ENCODE data around the gene AVPR2.

Gene AVPR2

DNA sequence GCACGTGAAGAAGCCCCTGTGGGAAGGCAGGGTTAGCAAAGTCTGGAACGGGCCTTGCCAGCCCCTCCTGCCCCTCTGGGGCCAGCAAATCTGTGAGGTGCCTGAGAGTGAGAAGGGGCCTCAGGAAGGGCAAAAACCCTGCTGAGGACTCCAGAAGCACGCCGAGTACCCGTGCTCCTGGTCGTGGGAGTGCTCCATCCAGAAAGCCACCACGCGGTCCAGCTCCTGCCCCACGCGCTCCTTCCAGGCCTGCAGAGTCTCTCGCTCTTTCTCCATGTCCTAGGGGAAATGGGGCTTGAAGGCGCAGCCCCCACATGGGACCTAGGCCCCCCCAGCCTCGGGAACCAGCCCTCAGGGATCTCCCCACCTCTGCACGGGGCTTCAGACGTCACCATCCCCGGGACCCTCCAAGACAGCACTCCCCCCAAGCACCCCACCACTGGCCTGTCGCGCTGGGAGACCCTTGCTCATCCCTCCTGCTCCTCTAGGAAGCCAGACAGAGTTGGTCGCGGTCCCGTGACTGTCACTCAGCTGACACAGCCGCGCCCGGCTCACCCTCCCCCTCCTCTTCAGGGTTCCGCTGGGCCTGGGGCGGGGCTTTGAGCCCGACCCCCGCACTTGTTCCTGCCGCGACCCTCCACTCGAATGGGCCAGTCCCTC lies 39.8 kb downstream of the AVPR2 start, which contains the start of gene RENBP:
RENBP (minus strand) TSS at position 504 of the 660 bp plus-strand sequence; CDS start at position 471, 33 bp downstream.
- no peak within 1 kb of the TSS for H3K4me3 ChIP-seq (ENCODE audit: low read depth, low read length)
- in situ Hi-C loops (cut with HindIII; ENCODE audit: low sequenced_read_pairs), result no loop called here
- no peak for DNase-seq (ENCODE audit: low read depth, low spot score)
- TF ChIP-seq, protein P1, sequence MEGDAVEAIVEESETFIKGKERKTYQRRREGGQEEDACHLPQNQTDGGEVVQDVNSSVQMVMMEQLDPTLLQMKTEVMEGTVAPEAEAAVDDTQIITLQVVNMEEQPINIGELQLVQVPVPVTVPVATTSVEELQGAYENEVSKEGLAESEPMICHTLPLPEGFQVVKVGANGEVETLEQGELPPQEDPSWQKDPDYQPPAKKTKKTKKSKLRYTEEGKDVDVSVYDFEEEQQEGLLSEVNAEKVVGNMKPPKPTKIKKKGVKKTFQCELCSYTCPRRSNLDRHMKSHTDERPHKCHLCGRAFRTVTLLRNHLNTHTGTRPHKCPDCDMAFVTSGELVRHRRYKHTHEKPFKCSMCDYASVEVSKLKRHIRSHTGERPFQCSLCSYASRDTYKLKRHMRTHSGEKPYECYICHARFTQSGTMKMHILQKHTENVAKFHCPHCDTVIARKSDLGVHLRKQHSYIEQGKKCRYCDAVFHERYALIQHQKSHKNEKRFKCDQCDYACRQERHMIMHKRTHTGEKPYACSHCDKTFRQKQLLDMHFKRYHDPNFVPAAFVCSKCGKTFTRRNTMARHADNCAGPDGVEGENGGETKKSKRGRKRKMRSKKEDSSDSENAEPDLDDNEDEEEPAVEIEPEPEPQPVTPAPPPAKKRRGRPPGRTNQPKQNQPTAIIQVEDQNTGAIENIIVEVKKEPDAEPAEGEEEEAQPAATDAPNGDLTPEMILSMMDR (IDR thresholded peaks at IDR 0.05; ENCODE audit: low read depth, low read length), result no peak

DNA sequence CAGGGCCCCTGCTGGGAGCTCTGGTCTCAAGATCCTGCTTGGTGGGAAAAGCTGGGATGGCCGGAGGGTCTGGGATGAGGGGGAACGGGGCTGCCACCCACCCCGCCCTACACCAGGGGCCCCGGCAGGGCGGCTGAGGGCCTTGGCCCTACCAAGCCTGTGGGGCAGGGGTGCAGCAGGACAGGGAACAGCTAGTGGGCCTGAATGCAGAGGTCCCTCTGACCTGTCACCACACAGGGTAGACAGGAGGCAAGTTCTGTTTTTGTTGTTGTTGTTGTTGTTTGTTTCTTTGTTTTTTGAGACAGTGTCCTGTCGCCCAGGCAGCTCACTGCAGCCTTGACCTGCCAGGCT lies 40.3 kb downstream of the AVPR2 start:
- in situ Hi-C loops (cut with HindIII; ENCODE audit: low sequenced_read_pairs), result no loop called here
- TF ChIP-seq, protein P1 (IDR thresholded peaks at IDR 0.05; ENCODE audit: low read depth, low read length), result no peak
- DNase-seq (ENCODE audit: low read depth, low spot score), result no peak
- no peak overlapping the region for H3K4me3 ChIP-seq (ENCODE audit: low read depth, low read length)

DNA sequence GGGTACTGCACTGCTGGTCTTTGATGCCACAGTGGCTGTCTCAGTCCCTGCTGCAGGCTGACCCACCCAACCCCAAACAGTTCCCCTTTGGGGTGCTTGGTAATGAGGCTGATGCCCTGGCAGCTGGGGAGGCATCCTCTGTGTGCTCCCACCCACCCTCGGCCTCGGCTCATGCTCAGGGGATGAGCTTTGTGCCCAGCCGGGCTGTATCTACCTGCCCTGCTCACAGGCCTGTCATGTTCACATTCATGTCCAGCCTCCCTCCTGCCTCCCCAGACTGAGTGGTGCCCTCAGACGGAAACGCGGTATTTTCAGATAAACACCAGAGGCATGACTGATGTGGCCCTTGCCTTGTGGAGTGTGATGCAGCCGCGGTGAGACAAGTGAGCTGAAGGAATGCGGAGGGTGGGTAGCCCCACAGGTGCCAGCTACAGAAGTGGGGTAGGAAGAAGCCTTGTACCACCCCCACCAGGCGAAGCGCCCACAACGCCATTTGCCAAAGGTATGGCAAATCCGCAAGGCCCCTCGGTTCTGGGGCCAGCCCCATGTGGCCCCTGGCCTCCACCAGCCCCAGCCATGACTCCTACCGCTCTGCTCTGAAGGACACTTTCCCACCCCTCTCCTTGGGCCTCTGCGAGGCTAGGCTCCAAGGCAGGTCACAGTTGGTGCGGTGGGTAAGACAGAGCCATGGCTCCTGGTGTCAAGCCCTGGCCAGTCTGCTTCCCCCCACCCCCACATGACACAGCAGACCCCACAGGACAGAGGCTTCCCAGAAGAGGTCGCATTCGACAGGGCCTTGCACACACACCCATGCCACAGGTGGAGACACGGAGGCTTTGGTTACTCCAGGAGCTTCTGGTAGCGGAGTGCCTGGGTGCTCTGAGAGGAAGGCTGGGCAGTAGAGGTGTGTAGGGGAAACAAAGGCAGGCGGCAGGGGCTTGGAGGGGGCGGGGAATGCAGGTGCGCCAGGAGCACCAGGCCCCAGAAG lies 41.8 kb downstream of the AVPR2 start:
- no peak for DNase-seq (ENCODE audit: low read depth, low spot score)
- TF ChIP-seq, protein P1 (IDR thresholded peaks at IDR 0.05; ENCODE audit: low read depth, low read length), result no peak
- no peak overlapping the region for H3K4me3 ChIP-seq (ENCODE audit: low read depth, low read length)
- in situ Hi-C loops (cut with HindIII; ENCODE audit: low sequenced_read_pairs), result no loop called here

DNA sequence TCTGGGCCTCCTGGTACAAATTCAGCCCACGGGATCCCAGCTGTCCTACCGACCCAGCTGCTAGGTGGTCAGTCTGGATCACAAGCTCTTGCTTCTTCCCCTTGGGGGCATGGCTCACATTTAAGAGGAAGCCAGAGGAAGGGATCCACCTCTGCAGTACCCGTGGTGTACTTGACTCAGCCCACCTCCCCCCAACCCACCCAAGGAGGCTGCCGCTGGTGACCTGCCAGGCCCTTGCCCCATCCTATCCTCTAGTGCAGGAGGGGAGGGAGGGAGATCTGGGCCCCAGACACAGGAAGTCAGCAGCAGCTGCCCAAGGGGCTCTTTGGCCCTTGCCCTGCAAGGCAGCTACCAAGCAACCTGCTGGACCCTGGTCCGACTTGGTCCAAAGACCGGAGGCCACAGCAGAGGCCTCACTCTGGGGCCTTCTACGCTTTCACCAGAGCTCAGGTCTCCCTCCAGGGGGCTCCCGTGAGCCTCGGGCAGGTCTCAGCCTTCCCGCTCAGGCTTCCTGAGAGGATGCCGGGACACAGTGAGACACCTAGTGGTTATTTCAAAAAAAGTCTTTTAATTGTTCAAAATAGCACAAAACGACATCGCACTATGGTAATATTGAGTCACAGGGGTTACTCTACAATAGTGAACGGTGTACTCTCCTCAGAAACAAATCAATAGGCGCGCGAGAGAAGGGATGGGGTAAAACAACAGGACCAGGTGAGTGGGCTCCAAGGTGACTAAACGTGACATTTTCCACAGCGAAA lies 42.7 kb downstream of the AVPR2 start:
- peak; percentile 79 for DNase-seq (ENCODE audit: low read depth, low spot score)
- TF ChIP-seq, protein P1 (IDR thresholded peaks at IDR 0.05; ENCODE audit: low read depth, low read length), result peak; percentile 91
- no peak overlapping the region for H3K4me3 ChIP-seq (ENCODE audit: low read depth, low read length)
- in situ Hi-C loops (cut with HindIII; ENCODE audit: low sequenced_read_pairs), result no loop called here

DNA sequence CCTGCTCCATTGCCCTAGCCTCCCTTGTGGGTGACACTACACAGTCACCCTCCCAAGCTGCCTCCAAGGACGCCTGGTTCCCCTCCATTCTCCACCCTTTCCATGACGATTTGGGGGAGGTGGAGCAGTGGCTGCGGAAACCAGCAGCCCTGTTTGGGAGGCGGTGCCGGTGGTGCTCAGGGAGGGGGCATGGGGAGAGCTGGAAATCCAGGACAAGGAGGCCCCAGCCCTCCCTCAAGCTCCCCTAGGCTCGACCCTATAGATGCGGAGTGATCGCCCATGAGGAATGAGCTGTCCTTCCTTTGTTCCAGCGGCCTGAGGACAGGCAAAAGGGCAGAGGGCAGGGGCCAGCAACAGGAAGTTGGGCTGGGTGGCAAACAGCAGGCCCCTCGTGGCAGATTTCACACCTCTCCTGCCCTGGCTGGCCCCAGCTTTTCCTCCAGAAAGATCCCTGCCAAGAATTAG lies 43.6 kb downstream of the AVPR2 start:
- TF ChIP-seq, protein P1 (IDR thresholded peaks at IDR 0.05; ENCODE audit: low read depth, low read length), result no peak
- DNase-seq (ENCODE audit: low read depth, low spot score), result no peak
- no peak overlapping the region for H3K4me3 ChIP-seq (ENCODE audit: low read depth, low read length)
- in situ Hi-C loops (cut with HindIII; ENCODE audit: low sequenced_read_pairs), result no loop called here

Measured in astrocyte of the spinal cord (primary cell).